Fibroblast of skin of back (primary cell): ENCODE results near the gene ATF6B.
A peak's percentile ranks its signal among the peaks of the same experiment; 100 is the strongest.
"Not testable (repeated sequence)": the region's sequence is repeated elsewhere in the genome, so short reads cannot be mapped to it uniquely, and the experiment has no call there.

ENCODE experiments used
- DNase-seq: peaks from one replicate; pipeline ENCODE4 v3.0.0-alpha.2; 2013

Gene ATF6B

DNA sequence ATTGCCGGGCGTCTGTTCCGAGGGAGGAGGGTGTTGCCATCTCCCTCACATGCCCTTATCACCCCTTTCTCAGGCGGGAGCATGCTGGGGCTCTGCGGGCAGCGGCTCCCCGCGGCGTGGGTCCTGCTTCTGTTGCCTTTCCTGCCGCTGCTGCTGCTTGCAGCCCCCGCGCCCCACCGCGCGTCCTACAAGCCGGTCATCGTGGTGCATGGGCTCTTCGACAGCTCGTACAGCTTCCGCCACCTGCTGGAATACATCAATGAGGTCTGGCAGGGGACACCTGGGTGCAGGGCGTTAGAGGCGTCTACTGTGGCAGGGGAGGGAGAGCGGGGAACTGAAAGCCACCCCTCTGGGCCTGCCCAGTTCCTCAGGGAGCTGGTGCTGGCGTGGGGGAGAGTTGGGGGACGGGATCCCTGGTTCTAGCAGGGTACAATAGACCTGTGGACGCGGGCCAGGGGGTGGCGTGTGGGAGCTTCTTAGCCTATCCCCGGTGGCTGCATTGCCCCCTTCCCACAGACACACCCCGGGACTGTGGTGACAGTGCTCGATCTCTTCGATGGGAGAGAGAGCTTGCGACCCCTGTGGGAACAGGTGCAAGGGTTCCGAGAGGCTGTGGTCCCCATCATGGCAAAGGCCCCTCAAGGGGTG lies 26.6 kb upstream of the ATF6B start:
- DNase-seq, result peak; percentile 66

DNA sequence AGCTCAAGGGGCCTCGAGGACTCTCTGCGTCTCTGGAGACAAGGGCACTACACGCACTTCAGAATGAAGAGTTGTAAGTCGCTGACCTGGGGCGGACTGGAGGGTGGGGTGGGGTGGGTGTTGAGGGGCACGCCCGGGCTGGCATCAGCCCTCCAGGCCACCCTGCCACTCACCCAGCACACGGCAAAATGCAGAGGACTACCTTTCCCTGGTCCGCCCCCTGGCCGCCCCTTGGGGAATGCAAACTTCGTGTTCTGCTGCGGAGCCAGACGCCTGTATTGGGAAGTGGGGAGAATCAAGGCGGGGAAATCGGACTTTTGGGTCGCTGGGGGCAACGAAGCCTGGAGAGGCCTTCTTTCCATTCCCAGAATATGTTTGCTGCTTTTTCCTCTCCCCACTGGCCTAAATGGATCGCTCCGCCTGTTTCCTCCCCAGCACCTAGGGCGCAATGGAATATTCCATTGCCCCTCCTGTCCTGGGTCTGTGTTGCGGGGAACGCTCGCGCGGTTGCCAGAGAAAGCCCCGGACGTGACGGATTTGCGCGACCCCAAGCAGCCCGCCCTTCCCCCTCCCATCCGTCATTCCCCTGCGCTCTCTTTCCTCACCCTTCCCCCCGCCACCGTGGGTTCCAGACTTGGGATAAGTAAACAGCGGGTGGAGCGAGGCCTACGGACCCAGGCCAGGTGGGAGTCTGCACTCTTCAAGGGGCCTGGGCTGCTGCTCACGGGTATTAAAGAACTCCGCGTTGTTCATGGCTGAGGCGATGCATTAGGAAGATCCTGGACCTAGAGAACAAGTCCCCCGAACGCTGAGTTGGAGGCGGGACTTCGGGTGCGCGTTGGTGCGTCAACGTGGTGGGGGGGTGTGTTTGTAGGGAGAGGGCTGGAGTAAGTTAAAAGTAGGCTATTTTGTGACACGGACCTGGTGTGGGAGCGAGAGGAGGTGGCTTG lies 25.8 kb upstream of the ATF6B start, which contains the start of gene PPT2:
PPT2 (plus strand) TSS at position 578 of the 950 bp plus-strand sequence. CDS start 454 bp downstream, outside the sequence.
- DNase-seq, result peak; percentile 93

- peak; percentile 57 for DNase-seq
Measured at GRCh38 chr6:32152769-32153563, 24.9 kb upstream of the ATF6B start.

- no peak for DNase-seq
Measured at GRCh38 chr6:32151863-32152768, 24.1 kb upstream of the ATF6B start, which contains the start of gene PRRT1. TSS of gene PRRT1 (minus strand) at chr6:32151939. CDS start at chr6:32151827, 112 bp downstream.

DNA sequence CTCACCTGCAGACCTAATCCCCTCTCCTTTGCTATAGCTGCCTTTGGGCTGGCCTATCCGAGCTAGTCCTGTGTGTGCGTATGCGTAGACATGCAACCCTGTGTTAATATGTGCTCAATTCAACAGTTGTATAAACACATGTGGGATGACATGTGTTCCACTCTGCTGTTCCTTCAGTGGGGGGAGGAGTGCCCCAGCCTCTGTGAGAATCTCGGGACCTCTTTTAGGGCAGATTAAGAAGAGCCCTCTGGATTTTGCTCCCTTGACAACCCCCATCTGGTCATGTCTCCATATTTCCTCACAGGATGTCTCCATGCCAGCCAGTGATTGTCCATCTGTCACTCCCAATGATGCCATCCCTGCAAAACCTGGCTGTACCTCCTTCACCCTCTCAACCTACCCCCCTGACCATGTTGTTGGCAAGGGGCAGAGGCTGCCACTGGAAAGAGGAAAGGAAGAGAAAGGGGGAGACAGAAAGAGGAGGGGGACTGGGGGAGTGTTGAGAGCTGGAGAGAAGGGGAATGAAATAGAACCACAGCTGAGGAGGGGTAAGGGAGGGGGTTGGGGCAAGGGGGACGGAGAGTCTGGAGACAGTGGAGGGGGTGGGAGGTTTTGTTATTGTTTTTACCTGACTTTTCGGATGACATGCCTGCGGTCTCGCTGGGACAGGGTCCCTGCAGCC lies 23.3 kb upstream of the ATF6B start:
- no peak for DNase-seq

DNA sequence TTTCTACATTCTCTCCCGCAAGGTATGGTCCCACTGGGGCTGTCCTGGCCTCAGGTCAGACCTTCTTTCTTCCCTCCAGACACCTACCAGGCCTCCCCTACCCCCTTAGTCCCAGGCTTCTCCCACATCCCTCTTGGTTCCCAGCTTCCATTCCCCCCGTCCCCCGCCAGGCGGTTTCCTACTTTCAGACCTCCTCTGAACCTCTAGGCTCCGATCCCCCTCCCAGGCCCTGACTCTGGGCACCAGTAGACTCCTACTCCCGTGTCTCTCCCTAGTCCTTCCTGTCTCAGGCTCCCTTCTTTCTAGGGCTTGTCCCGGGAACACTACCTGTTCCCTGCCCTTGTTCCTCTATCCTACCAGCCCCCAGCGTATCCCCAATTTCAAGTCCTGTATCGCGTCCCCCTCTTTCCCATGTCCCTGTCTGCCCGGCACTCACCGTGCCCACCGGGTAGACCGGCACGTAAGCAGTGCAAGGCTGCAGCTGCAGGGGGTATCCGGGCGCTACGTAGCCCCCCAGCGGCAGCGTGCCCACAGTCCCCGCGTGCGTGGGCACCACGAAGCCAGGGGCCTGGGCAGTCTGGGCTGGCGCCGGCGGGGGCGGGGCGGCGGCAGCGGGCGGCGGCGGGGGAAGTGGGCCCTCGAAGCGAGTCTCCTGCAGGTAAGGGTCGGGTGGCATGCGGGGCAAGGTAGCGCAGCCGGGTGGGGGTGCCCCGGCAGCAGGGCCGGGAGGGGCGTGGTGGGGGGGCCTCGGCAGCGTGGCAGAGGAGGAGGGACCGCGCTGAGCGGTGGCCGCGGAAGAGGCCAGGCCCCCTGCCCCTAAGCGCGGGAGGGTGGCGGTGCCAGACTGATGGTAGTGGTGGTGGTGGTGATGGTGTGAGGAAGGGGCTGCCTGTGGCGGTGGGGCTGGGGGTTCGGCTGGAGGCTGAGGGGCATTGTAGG lies 22.2 kb upstream of the ATF6B start:
- DNase-seq, result no peak

GRCh38 chr6:32149092-32149755 lies 21.2 kb upstream of the ATF6B start:
- no peak for DNase-seq

GRCh38 chr6:32148289-32149091 lies 20.4 kb upstream of the ATF6B start:
- DNase-seq, result no peak

- DNase-seq, result no peak
Measured at GRCh38 chr6:32147401-32148132, 19.5 kb upstream of the ATF6B start.

- DNase-seq, result no peak
Measured at GRCh38 chr6:32146687-32147086, 18.6 kb upstream of the ATF6B start.

GRCh38 chr6:32146287-32146686 lies 18.2 kb upstream of the ATF6B start:
- DNase-seq, result no peak

DNA sequence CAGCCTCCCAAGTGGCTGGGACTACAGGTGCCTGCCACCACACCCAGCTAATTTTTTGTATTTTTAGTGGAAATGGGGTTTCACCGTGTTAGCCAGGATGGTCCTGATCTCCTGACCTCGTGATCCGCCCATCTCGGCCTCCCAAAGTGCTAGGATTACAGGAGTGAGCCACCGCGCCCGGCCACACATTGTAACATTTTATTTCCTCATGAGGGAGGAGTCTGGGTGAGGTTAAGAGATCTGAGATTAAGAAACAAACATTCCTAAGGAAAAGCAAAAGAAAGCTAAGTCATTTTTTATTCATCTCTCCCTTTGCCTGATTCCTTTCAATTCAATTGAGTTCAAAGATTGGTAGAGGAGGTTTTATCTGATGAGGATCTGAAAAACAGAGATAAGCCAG lies 16.2 kb upstream of the ATF6B start:
- not testable (repeated sequence) for DNase-seq

DNA sequence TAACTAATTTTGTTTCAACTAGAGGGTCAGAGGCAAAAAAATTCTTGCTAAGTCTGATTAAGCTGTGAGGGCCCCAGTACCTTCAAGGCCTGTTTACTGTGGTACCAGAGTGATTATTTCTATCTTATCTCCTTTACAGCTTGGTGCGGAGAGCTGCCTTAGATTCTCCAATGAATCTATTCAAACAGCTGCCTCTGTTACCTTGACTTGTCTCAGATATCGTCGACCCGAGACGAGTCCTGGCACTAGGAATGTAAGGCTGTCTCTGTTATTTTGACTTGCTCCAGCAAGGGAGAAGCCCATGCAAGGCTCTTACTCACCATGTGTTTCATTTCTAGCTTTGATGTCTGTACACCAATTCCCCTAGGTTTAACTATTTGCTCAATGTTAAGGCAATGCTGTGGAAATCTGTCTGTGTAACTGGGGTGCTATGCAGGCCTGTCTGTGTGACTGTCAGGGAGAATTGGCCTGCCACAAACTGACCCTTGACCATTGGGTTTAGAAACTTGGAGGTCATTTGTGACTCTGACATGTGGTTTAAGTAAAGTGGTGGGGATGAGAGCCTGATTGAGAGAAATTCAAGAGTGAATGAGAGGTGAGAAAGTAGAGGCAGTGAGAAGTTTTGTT lies 12.5 kb upstream of the ATF6B start:
- DNase-seq, result no peak

GRCh38 chr6:32139590-32139989 lies 11.5 kb upstream of the ATF6B start:
- DNase-seq, result no peak

DNA sequence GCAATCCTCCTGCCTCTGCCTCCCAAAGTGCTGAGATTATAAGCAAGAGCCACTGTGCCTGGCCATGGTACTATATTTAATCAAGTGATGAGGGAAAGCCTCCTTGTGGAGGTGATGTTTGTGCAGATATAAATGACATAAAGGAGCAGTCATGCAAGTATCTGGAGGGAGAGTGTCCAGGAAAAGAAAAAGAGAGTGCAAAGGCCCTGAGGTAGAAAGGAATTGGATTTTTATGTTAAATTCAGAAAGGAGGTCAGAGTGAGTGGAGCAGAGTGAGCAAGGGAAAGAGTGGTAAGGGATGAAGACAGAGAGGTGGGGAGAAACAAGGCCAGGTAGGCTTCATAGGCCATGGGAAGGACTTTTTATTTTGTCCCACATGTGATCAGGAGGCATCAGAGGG lies 9.4 kb upstream of the ATF6B start:
- no peak for DNase-seq

- DNase-seq, result peak; percentile 84
Measured at GRCh38 chr6:32133786-32134185, 5.7 kb upstream of the ATF6B start.

DNA sequence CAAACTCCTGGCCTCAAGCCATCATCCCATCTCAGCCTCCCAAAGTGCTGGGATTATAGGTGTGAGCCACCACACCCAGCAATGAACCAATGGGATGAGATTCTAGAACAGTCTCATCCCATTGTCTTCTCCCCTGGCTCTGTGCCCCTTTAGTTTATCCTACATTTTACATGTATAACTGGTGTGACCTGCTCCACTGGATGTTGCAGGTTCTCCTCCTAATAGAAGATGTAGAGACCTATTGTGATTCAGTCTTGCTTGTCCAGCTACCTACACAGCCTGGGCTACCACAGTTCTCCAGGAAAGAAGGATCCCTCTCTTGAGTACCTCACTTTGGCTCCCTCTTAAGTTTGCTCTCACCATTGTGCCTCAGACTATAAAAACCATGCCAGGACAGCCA lies 4.1 kb upstream of the ATF6B start:
- DNase-seq, result no peak
